GM18505 (cell line): ENCODE results near the gene TM4SF1.

Experiments
- ATAC-seq: cut with Tn5 transposase; IDR thresholded peaks from one replicate; pipeline ENCODE4 v1.9.1; 2021; ENCODE audit not compliant: unreplicated experiment
- POLR2A ChIP-seq: IDR thresholded peaks from 4 replicates; pipeline ENCODE4 v1.6.1; 2011; ENCODE audit warnings: borderline replicate concordance; ENCODE audit not compliant: insufficient read depth, insufficient read length; ENCODE audit errors: extremely low read depth

Gene TM4SF1

DNA sequence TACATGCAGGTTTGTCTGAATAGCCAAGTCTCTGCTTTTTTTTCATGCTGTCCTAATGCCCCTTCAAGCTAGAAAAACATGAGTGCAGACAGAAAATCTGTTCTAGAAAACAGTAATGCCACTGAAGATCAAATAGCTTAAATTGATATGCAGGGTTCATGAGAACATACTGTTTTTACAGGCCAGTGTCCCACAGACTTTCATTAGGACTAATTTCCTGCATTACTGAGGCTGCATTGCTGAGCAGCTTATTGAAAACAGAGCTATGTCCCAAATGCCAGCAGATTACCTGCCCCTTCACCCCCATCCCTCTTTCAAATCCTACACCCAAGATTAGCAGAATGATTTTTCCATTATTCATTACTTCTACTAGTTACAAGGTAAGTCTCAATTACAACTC lies 44.7 kb downstream of the TM4SF1 start:
- TF ChIP-seq POLR2A = no peak
- ATAC-seq = no peak

- no peak for TF ChIP-seq POLR2A
- no peak for ATAC-seq
Measured at GRCh38 chr3:149332227-149332765, 45.2 kb downstream of the TM4SF1 start.

DNA sequence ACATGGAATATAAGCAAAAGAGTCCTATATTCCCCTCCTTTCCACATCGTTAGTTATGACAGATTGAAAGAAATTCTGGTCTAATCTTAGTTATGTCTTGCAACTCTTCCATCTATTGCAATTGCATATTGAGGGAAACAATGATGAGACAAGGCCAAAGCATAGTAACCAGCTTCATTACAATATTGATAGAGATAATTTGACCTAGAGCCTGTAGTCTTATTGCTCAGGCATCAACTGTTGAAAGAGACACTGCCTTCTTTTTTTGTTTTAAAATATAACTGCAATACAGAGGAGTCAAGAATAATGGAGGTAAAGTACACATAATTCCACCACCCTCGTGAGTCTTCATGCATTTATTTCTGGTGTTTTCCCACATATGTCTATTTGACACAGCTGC lies 46.1 kb downstream of the TM4SF1 start:
- no peak for TF ChIP-seq POLR2A
- no peak for ATAC-seq

DNA sequence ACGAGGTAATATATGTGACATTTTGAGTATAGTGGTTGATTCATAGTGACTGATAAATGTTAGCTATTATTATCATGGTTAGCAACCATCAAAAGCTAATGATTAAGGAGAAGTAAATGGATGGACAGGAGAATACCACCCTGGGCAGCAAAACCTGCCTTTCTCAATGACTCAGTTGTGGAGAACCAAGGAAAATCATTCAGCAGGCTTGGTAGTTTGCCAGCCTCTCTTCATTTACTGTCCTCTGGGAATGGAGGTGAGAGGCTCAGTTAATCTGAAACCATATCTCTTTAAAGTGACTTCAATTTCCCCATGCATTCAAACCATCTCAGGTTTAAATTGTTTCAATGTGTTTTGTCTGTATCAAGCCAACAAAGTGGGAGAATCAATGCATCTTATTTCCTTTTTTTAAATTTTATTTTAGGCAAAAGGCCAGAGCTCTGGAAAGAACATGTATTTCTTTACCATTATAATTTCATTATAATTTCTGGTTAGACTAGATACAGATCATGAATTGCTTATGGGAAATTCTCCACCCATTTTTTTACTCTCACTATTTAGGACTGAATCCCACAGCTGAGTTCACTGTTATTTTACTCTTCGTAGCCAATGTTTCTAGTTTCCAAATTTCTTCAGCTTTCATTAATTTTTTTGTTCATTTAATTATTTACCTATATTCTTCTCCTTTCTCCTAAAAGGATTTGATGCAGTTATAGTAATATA lies 46.7 kb downstream of the TM4SF1 start:
- ATAC-seq = no peak

DNA sequence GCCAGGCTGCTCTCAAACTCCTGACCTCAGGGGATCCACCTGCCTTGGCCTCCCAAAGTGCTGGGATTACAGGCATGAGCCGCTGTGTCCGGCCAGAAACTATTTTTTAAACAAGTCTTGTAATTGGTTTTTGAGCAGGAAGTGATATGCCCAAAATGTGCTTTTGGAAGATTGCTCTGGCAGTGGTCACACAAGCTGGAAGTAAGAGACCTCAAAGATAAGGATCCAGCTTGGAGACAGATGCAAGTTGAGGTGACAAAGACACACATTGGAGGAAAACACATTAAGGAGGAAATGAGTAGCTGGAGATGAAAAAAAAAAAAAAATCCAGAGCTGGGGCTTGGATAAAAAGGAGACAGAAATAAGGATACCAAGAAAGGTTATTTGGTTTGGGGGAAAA lies 50.3 kb downstream of the TM4SF1 start:
- no peak for ATAC-seq
- no peak for TF ChIP-seq POLR2A

More for the DNA sequence above, 46.7 kb downstream of the TM4SF1 start:
- TF ChIP-seq POLR2A = no peak

GRCh38 chr3:149325581-149325980 lies 51.9 kb downstream of the TM4SF1 start:
- no peak for TF ChIP-seq POLR2A
- no peak for ATAC-seq

DNA sequence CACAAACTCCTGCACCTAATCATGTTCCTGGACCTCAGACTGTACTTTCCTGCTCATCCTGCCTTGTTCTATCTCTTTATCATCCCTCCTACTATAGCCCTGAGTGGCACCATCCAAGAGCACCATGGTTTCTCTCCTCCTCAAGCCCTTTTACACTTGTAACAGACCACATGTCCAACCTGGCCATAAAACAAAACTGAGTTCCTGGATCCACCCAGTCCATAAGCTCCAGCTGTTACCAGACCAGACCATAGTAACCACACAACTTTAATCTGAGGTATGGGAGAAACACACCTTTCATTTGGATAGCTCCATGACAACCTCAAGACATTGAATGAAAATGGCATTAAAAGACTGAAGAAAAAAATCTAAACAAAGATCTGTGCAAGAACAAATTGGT lies 53.1 kb downstream of the TM4SF1 start:
- no peak for ATAC-seq
- no peak for TF ChIP-seq POLR2A

DNA sequence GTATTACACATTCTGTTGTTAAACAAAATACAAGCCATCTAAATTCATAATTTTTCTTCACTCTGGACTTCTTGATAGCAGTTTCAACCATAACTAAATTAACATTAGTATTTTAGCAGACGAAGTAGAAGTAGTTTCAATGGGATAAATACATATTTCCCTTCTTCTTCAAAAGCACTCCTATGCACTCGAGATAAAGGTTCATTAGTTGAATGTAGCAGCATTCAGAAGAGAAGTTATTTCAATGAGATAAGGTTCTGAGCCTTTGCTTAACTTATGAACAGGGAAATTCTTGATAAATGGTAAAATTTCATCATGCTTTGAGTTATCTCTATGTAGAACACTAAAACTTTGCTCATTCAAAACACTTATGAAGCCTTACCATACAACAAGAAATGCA lies 55.8 kb downstream of the TM4SF1 start:
- no peak for ATAC-seq
- TF ChIP-seq POLR2A = no peak

DNA sequence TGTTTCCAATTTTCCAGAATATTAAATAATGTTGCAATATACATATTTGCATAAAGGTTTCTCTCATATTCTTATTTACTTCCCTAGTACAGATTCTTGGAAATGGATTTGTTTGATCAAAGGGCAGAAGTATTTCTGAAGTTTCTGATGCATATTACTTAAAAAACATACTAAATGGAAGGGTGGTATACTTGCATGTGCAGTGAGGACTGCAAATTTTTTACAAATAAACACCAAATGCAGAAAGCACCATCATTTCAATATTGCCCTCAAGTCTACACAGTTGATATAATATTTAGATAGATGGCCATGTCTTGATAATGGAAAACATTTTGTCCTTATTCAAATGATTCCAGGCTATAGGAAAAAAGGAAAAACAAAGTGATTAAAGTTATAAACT lies 56.3 kb downstream of the TM4SF1 start:
- TF ChIP-seq POLR2A = no peak
- ATAC-seq = no peak

GRCh38 chr3:149319750-149320149 lies 57.7 kb downstream of the TM4SF1 start:
- ATAC-seq = no peak
- no peak for TF ChIP-seq POLR2A
